AG09319 (cell line): ENCODE results near the gene CFAP20.

Source experiments
- DNase-seq: peaks from one replicate; pipeline ENCODE4 v3.0.0-alpha.2; 2010; ENCODE audit warnings: low read depth; ENCODE audit errors: extremely low read depth
- CTCF ChIP-seq: IDR thresholded peaks from 2 replicates; pipeline ENCODE4 v1.5.1; 2011; ENCODE audit warnings: low read depth, mild to moderate bottlenecking, inconsistent platforms, low read length, moderate library complexity

The CFAP20 gene

GRCh38 chr16:58157239-58157638 lies 28.1 kb upstream of the CFAP20 start:
- DNase-seq: no peak

GRCh38 chr16:58155839-58156238 lies 26.7 kb upstream of the CFAP20 start:
- no peak for DNase-seq
- no peak for TF ChIP-seq CTCF

More at GRCh38 chr16:58157239-58157638, 28.1 kb upstream of the CFAP20 start:
- TF ChIP-seq CTCF: no peak

GRCh38 chr16:58154345-58154744 lies 25.2 kb upstream of the CFAP20 start:
- TF ChIP-seq CTCF: no peak
- DNase-seq: no peak

GRCh38 chr16:58152246-58152868 lies 23.2 kb upstream of the CFAP20 start:
- DNase-seq: no peak
- TF ChIP-seq CTCF: no peak

GRCh38 chr16:58148526-58148925 lies 19.3 kb upstream of the CFAP20 start:
- no peak for TF ChIP-seq CTCF

GRCh38 chr16:58148099-58148498 lies 18.9 kb upstream of the CFAP20 start:
- no peak for DNase-seq
- no peak for TF ChIP-seq CTCF

More at GRCh38 chr16:58148526-58148925, 19.3 kb upstream of the CFAP20 start:
- no peak for DNase-seq

GRCh38 chr16:58138852-58139251 lies 9.7 kb upstream of the CFAP20 start:
- TF ChIP-seq CTCF: no peak
- no peak for DNase-seq
